Posterior vena cava (tissue), 2 donors: ENCODE data around the gene NANOS2. TPM values are rescaled to one million over a fixed set of nuclear protein-coding genes. Genes with fewer than 3 reads are reported as not detected.
"Not testable (repeated sequence)": the region's sequence is repeated elsewhere in the genome, so short reads cannot be mapped to it uniquely, and the experiment has no call there.

Experiments
- DNase-seq: peaks from one replicate; pipeline ENCODE4 v3.0.0-alpha.2; 2020; ENCODE audit warnings: low spot score
- intact Hi-C, 2 donors: fragments of 100-400 bp; cut with DNase I; formaldehyde crosslinking; loops; one replicate each; pipeline versions ENCODE4 v1.14.1 to v1.14.2; 2022 to 2023
- total RNA-seq, 2 donors: library from RNA; stranded (reverse); fragmentation: NEBNext Ultra II Directional; extraction: Animal tissue kit (Norgen Biotek cat#: 25700); gene quantifications; one replicate each; pipeline ENCODE4 v1.2.1, GENCODE V29; 2021
- donor health status: DM: yes; HTN: yes; CAD: no.
- donor health status: DM: yes; HTN: yes; CAD: no.

The NANOS2 gene
- total RNA-seq, 2 donors from 2014 or later, result not detected

- intact Hi-C loops, result loop anchor here in 1 of 2 donors (5.0 kb wide), 1 partner anchor 963 kb away; no protein-coding TSS in a partner anchor
- DNase-seq, result no peak
These were observed 14.5 kb downstream of the NANOS2 start for GRCh38 chr19:45899919-45900589.

- intact Hi-C loops, result loop anchor here in 1 of 2 donors (5.0 kb wide), 1 partner anchor 962 kb away; no protein-coding TSS in a partner anchor
- DNase-seq, result no peak
These were observed 15.3 kb downstream of the NANOS2 start for GRCh38 chr19:45899253-45899652.

- DNase-seq, result no peak
- intact Hi-C loops, result loop anchor here in 1 of 2 donors (5.0 kb wide), 1 partner anchor 960 kb away; no protein-coding TSS in a partner anchor
These were observed 17.2 kb downstream of the NANOS2 start for GRCh38 chr19:45897261-45897812.

GRCh38 chr19:45895983-45896599, 18.5 kb downstream of the NANOS2 start:
- DNase-seq, result not testable (repeated sequence)
- intact Hi-C loops, result loop anchor here in 1 of 2 donors (5.0 kb wide), 1 partner anchor 959 kb away; no protein-coding TSS in a partner anchor

- no peak for DNase-seq
- intact Hi-C loops, result loop anchor here in 1 of 2 donors (5.0 kb wide), 1 partner anchor 958 kb away; no protein-coding TSS in a partner anchor
These were observed 19.0 kb downstream of the NANOS2 start for GRCh38 chr19:45895519-45895972.

- DNase-seq, result no peak
- intact Hi-C loops, result no loop called here
These were observed 23.7 kb downstream of the NANOS2 start for GRCh38 chr19:45890877-45891276.

GRCh38 chr19:45889210-45889885, 25.2 kb downstream of the NANOS2 start:
- intact Hi-C loops, result no loop called here
- no peak for DNase-seq

- no peak for DNase-seq
- intact Hi-C loops, result no loop called here
These were observed 27.3 kb downstream of the NANOS2 start for GRCh38 chr19:45887200-45887710.

GRCh38 chr19:45886427-45887199, 28.0 kb downstream of the NANOS2 start:
- intact Hi-C loops, result no loop called here

GRCh38 chr19:45885556-45886426, 28.8 kb downstream of the NANOS2 start, which contains the start of gene IRF2BP1:
Gene IRF2BP1 (minus strand): TSS chr19:45886141. CDS start chr19:45885774, 367 bp downstream.
- peak; percentile 97 for DNase-seq
- intact Hi-C loops, result no loop called here

More at GRCh38 chr19:45886427-45887199, 28.0 kb downstream of the NANOS2 start:
- DNase-seq, result peak; percentile 97

GRCh38 chr19:45884682-45885555, 29.7 kb downstream of the NANOS2 start:
- intact Hi-C loops, result no loop called here
- DNase-seq, result no peak

- no peak for DNase-seq
- intact Hi-C loops, result no loop called here
These were observed 30.5 kb downstream of the NANOS2 start for GRCh38 chr19:45883881-45884681.

GRCh38 chr19:45883586-45883880, 31.0 kb downstream of the NANOS2 start:
- intact Hi-C loops, result no loop called here
- no peak for DNase-seq

- peak; percentile 95 for DNase-seq
- intact Hi-C loops, result no loop called here
These were observed 31.7 kb downstream of the NANOS2 start for GRCh38 chr19:45882652-45883585.

GRCh38 chr19:45881909-45882528, 32.6 kb downstream of the NANOS2 start:
- intact Hi-C loops, result no loop called here
- DNase-seq, result no peak
